ENCODE results near the gene SOWAHC. TPM values are rescaled to one million over a fixed set of nuclear protein-coding genes. Genes with fewer than 3 reads are reported as not detected.

SOWAHC gene
- total and polyA plus RNA-seq, 2 of the 13 experiments (the other 11 are each of a cell fraction or from before 2014, with no cell fraction given), result 21.2 to 22.5 TPM

- TF ChIP-seq MXD3 (CRISPR knock-in tag; IDR thresholded peaks at IDR 0.05) (peak; percentile 75), PHF21A (CRISPR knock-in tag; IDR thresholded peaks at IDR 0.05) (no peak), EP300 (IDR thresholded peaks at IDR 0.05; ENCODE audit: low read depth in 2 of 2, low read length in 2 of 2) (no peak), EP300 (CRISPR knock-in tag; IDR thresholded peaks at IDR 0.05; ENCODE audit: borderline replicate concordance) (no peak; the same call in 1 of the 2 replicates), RAD51 (IDR thresholded peaks at IDR 0.05; ENCODE audit: borderline replicate concordance) (no peak), ZNF180 (CRISPR knock-in tag; IDR thresholded peaks at IDR 0.05; ENCODE audit: borderline replicate concordance, low read depth) (no peak), ZNF263 (CRISPR knock-in tag; IDR thresholded peaks at IDR 0.05) (0 out of 2 replicates have a peak, but pooled peaks have one; percentile 13), ZNF512B (CRISPR knock-in tag; IDR thresholded peaks at IDR 0.05; ENCODE audit: borderline replicate concordance) (0 out of 2 replicates have a peak, but pooled peaks have one; percentile 43), ZNF564 (CRISPR knock-in tag; IDR thresholded peaks at IDR 0.05) (0 out of 2 replicates have a peak, but pooled peaks have one; percentile 64), U2AF2 (IDR thresholded peaks at IDR 0.05; ENCODE audit: low read depth, low read length) (no peak), ZNF614 (CRISPR knock-in tag; IDR thresholded peaks at IDR 0.05; ENCODE audit: borderline replicate concordance) (no peak), ZNF317 (CRISPR knock-in tag; IDR thresholded peaks at IDR 0.05) (peak; percentile 77; the same call in 1 of the 2 replicates), ZNF547 (CRISPR knock-in tag; IDR thresholded peaks at IDR 0.05) (no peak; the same call in 1 of the 2 replicates), ZNF382 (CRISPR knock-in tag; IDR thresholded peaks at IDR 0.05; ENCODE audit: borderline replicate concordance) (no peak), GATAD2A (CRISPR knock-in tag; IDR thresholded peaks at IDR 0.05) (0 out of 2 replicates have a peak, but pooled peaks have one; percentile 32), MNT (IDR thresholded peaks at IDR 0.05) (no peak), GMEB2 (CRISPR knock-in tag; IDR thresholded peaks at IDR 0.05; ENCODE audit: low read depth) (no peak), SIN3B (IDR thresholded peaks at IDR 0.05; ENCODE audit: low read length) (no peak), JUN (CRISPR knock-in tag; IDR thresholded peaks at IDR 0.05) (no peak; the same call in 1 of the 2 replicates), RAD21 (CRISPR knock-in tag; IDR thresholded peaks at IDR 0.05) (0 out of 2 replicates have a peak, but pooled peaks have one; percentile 0), ZBTB46 (CRISPR knock-in tag; IDR thresholded peaks at IDR 0.05; ENCODE audit: borderline replicate concordance) (no peak)
These were observed 812 bp downstream of the SOWAHC start (continued) for GRCh38 chr2:109614715-109615636.
